Ureter (tissue), 1 donor: Measurements from ENCODE around the gene FOXM1. TPM values are rescaled to one million over a fixed set of nuclear protein-coding genes. Genes with fewer than 3 reads are reported as not detected.

Experiments used
- DNase-seq: peaks from one replicate; pipeline ENCODE4 v3.0.0-alpha.2; 2020; ENCODE audit warnings: low spot score
- total RNA-seq: library from RNA; stranded (reverse); gene quantifications from one replicate; pipeline ENCODE4 v1.2.4, GENCODE V29; 2023
- donor health status: DM: yes; HTN: yes; CAD: no.

FOXM1 gene, protein sequence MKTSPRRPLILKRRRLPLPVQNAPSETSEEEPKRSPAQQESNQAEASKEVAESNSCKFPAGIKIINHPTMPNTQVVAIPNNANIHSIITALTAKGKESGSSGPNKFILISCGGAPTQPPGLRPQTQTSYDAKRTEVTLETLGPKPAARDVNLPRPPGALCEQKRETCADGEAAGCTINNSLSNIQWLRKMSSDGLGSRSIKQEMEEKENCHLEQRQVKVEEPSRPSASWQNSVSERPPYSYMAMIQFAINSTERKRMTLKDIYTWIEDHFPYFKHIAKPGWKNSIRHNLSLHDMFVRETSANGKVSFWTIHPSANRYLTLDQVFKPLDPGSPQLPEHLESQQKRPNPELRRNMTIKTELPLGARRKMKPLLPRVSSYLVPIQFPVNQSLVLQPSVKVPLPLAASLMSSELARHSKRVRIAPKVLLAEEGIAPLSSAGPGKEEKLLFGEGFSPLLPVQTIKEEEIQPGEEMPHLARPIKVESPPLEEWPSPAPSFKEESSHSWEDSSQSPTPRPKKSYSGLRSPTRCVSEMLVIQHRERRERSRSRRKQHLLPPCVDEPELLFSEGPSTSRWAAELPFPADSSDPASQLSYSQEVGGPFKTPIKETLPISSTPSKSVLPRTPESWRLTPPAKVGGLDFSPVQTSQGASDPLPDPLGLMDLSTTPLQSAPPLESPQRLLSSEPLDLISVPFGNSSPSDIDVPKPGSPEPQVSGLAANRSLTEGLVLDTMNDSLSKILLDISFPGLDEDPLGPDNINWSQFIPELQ
- total RNA-seq, result 1.3 TPM

GRCh38 chr12:2877047-2877952, at the start of gene FOXM1, which contains the start of gene RHNO1:
Gene FOXM1 (minus strand): TSS chr12:2877174. CDS start chr12:2874478, 2,696 bp downstream.
Gene RHNO1 (plus strand): TSS chr12:2877223. CDS start chr12:2885367, 8,144 bp downstream.
- DNase-seq, result peak; percentile 92

- DNase-seq, result no peak
Measured at GRCh38 chr12:2925322-2925995, 48.5 kb upstream of the FOXM1 start.

- no peak for DNase-seq
Measured at GRCh38 chr12:2924019-2924418, 47.0 kb upstream of the FOXM1 start.

DNA sequence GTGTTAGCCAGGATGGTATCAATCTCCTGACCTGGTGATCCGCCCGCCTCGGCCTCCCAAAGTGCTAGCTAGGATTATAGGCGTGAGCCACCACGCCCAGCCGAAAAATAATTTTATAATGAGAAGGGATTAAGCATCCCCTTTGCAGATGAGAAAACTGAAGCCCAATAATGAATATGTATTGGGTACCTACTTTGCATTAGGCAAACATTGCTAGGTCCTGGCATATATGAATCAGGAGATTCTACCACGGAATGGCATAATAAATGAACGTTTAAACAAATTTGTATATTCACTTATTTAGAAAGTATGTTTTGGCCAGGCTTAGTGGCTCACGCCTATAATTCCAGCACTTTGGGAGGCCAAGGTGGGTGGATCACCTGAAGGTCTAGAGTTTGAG, 46.1 kb upstream of the FOXM1 start:
- DNase-seq, result no peak

GRCh38 chr12:2922329-2922728, 45.4 kb upstream of the FOXM1 start:
- no peak for DNase-seq

DNA sequence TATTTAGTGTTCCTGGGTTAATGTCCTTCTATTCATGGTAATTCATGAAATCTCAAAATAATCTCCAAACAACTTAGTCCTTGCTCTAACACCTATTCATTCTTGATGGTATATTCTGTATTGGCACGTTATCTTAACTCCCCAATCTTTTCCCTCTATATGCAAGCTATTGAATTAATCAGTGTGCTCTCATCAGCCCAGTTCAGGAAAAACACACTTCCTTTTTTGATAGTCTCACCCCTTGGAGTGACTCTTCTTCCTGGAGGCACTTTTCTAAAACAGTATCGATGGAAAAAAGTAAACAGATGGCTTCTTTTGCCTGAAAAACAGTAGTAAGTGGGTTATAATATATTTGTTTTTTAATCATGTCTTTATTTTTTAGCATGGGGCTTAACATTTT, 42.3 kb upstream of the FOXM1 start:
- DNase-seq, result no peak

GRCh38 chr12:2912216-2912575, 35.2 kb upstream of the FOXM1 start:
- DNase-seq, result no peak

- DNase-seq, result no peak
Measured at GRCh38 chr12:2904260-2904659, 27.3 kb upstream of the FOXM1 start.

GRCh38 chr12:2902272-2902880, 25.4 kb upstream of the FOXM1 start:
- no peak for DNase-seq

DNA sequence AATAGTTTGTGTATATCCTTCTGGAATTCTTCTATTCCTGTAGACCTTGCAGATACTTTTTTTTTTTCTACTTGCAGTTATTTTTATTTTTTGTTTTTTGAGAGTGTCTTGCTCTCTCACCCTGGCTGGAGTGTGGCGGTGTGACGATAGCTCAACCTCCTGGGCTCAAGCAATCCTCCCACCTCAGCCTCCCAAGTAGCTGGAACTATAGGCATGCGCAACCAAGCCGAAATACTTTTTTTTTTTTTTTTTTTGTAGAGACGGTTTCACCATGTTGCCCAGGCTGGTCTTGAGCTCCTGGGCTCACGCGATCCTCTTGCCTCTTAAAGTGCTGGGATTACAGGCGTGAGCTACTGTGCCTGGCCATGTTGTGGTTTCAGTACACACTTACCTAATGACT, 23.7 kb upstream of the FOXM1 start:
- no peak for DNase-seq

DNA sequence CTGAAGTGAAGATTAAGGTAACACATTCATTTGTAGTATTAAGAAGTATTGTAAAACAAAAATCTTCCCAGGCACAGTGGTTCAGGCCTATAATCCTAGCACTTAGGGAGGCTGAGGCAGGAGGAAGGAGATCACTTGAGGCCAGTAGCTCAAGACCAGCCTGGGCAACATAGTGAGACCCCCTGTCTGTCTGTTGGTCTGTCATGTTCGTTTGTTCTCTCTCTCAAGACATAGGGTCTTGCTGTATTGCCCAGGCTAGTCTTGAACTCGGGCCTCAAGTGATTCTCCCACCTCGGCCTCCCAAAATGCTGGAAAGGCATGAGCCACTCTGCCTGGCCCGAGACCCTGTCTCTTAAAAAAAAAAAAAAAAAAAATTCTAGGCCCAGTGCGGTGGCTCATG, 20.4 kb upstream of the FOXM1 start:
- no peak for DNase-seq

- DNase-seq, result no peak
Measured at GRCh38 chr12:2895511-2895910, 18.5 kb upstream of the FOXM1 start.

DNA sequence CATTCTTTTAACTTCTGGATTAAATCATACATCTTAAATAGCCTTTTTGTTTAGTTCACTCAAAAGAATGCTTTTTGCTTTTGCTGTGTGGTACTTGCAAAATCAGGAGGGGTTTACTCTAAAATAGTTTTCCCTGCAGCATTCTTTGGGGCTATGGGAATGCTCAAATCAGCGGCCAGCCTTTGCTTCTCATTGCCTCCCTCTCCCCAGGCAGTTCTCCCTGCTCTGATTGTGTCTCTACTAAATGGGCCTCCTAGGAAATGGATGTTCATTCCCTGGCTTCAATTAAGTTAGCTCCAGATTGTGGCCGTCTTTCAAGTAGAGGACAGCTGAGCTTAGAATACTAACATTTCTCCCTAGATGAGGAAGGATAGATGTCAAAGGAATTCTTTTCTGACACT, 18.1 kb upstream of the FOXM1 start:
- DNase-seq, result no peak

- no peak for DNase-seq
Measured at GRCh38 chr12:2893007-2893406, 16.0 kb upstream of the FOXM1 start.

DNA sequence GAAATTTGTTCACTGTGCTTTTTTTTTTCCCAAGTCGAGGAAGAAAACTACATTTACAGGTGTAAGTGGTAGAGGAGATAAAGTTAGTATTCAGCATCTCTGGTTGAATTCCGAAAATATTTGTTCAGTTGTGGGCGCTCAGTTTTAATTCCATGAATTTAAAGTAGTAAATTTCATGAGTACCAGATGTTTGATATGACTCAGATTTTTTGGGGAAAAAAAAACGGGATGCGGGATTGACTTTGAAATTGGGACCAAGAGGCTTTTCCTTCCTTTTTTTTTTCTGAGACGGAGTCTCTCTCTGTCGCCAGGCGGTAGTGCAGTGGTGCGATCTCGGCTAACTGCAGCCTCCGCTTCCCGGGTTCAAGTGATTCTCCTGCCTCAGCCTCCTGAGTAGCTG, 15.3 kb upstream of the FOXM1 start:
- no peak for DNase-seq

DNA sequence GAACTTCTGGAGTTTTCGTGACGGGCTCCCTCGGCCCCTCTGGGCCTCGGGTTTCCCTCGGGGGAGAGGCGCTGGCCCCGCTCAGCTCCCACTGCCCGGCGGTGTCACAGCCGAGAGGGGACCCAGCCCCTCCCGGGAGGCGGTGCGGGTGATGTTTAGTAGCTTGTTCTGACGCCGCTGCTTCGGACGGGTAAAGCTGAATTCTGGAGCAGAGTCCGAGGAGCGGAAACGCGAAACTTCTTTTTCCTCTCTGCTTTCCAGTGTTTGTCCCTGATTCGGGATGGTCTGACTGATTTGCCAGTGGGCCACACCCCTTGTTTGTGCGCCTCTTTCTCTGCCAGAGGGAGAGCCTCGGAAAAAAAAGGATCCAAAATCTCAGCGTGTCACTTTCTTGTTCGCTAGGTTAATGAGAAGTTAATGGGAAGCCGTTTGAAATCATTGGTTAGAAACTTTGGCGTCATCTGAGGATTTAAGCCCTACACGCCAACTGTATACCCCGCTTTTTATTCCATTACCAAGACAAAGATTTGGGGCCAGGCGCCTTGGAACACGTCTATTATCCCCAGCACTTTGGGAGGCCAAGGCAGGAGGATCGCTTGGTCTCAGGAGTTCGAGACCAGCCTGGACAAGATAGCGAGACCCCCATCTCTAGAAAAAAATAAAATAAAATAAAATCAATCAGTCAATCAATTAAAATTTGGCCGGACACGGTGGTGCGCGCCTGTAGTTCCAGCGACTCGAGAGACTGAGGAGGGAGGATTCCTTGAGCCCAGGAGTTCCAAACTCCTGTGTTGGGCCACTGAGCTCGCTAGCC, 14.5 kb upstream of the FOXM1 start:
- DNase-seq, result peak; percentile 55

GRCh38 chr12:2890388-2891239, 13.6 kb upstream of the FOXM1 start, which contains the start of gene TULP3:
Gene TULP3 (plus strand): TSS chr12:2890891. CDS start chr12:2890948, 57 bp downstream.
- DNase-seq, result peak; percentile 99

GRCh38 chr12:2890001-2890387, 13.0 kb upstream of the FOXM1 start:
- no peak for DNase-seq
